K562 (cell line): Measurements from ENCODE around the gene MYL12A. TPM values are rescaled to one million over a fixed set of nuclear protein-coding genes. Genes with fewer than 3 reads are reported as not detected.

ENCODE experiments used
- CHD2 ChIP-seq: IDR thresholded peaks from 2 replicates; pipeline ENCODE4 v1.6.1; 2011; ENCODE audit warnings: low read depth, low read length
- ETV1 ChIP-seq: fragments of 450-650 bp; conservative IDR thresholded peaks from 2 replicates; pipeline ENCODE4 v1.6.1; 2016; ENCODE audit warnings: missing genetic modification characterization, control low read depth, low read depth, missing compliant biosample characterization
- FOXM1 ChIP-seq, 2 experiments: fragments of 450-650 bp in 1 of 2; sonication (generic) in 1 of 2; formaldehyde crosslinking in 1 of 2; IDR thresholded peaks; 2 replicates each; pipeline versions ENCODE4 v1.6.1 to v1.9.0; 2017 to 2022; ENCODE audit warnings: low read depth in 2 of 2, mild to moderate bottlenecking in 2 of 2, missing genetic modification reagents in 1 of 2, moderate library complexity in 1 of 2
- GTF2A2 ChIP-seq: IDR thresholded peaks from 2 replicates; pipeline ENCODE4 v1.6.1; 2016; ENCODE audit warnings: mild to moderate bottlenecking, missing genetic modification characterization, missing compliant biosample characterization
- KAT7 ChIP-seq: sonication (generic); formaldehyde crosslinking; IDR thresholded peaks from 2 replicates; pipeline ENCODE4 v1.8.0; 2022; ENCODE audit warnings: missing genetic modification reagents, mild to moderate bottlenecking, borderline replicate concordance
- NBN ChIP-seq: fragments of 450-650 bp; IDR thresholded peaks from 2 replicates; pipeline ENCODE4 v1.6.1; 2016; ENCODE audit warnings: low read depth, mild to moderate bottlenecking
- NR2C1 ChIP-seq, 2 experiments: fragments of 450-650 bp; IDR thresholded peaks; 2 replicates each; pipeline ENCODE4 v1.6.1; 2017; ENCODE audit warnings: mild to moderate bottlenecking in 2 of 2, antibody characterized with exemption in 1 of 2, inconsistent platforms in 1 of 2, missing compliant biosample characterization in 1 of 2, missing genetic modification characterization in 1 of 2
- RBBP5 ChIP-seq: fragments of 200-600 bp; sonication (generic); IDR thresholded peaks from 2 replicates; pipeline ENCODE4 v1.6.1; 2012; ENCODE audit warnings: borderline replicate concordance, mild to moderate bottlenecking, low read length, control low read depth, inconsistent platforms; ENCODE audit not compliant: insufficient read depth, poor library complexity, severe bottlenecking
- SMARCC2 ChIP-seq: fragments of 450-650 bp; IDR thresholded peaks from 2 replicates; pipeline ENCODE4 v1.6.1; 2017; ENCODE audit warnings: antibody characterized with exemption, moderate library complexity, mild to moderate bottlenecking, low read depth
- TBP ChIP-seq: optimal IDR thresholded peaks from 2 replicates; pipeline ENCODE3; 2011; ENCODE audit warnings: low read depth, low read length, improper control_type of control experiment
- YY1 ChIP-seq, 3 experiments: IDR thresholded peaks; 2 replicates each; pipeline ENCODE4 v1.6.1; 2011; ENCODE audit warnings: low read length in 2 of 3, mild to moderate bottlenecking in 2 of 3, moderate library complexity in 2 of 3, borderline replicate concordance in 1 of 3, control low read depth in 1 of 3, low read depth in 1 of 3; ENCODE audit not compliant: insufficient read depth in 3 of 3, insufficient replicate concordance in 2 of 3, control insufficient read depth in 1 of 3, insufficient read length in 1 of 3; ENCODE audit errors: extremely low read depth in 1 of 3
- polyA plus RNA-seq, 8 experiments: library from polyadenylated mRNA; depleted of rRNA in 4 of 8; stranded (reverse) in 5 of 8; unstranded in 3 of 8; fragments of >200 nt; fragmentation: Nextera tagmentation in 2 of 8; fragmentation: Illumina TruSeq in 1 of 8; extraction: Ambion mirVana in 2 of 8; extraction: Trizol in 1 of 8; gene quantifications; 2 replicates each; pipeline versions ENCODE4 v1.2.1 to v1.2.3, GENCODE V29; 2011 to 2014; ENCODE audit warnings: inconsistent platforms in 1 of 8, missing spikeins in 1 of 8
- total RNA-seq, 7 experiments: library from RNA; depleted of rRNA in 6 of 7; stranded (reverse); fragments of >200 nt in 6 of 7; fragmentation: Illumina TruSeq in 2 of 7; extraction: Trizol in 2 of 7; gene quantifications; 2 replicates each; pipeline versions ENCODE4 v1.2.1 to v1.2.3, GENCODE V29; 2011 to 2021; ENCODE audit warnings: low replicate concordance in 1 of 7
- TF ChIP-seq, protein P1 (sequence below), 2 experiments: fragments of 450-650 bp; IDR thresholded peaks; 2 replicates each; pipeline ENCODE4 v1.6.1; 2018; ENCODE audit warnings: mild to moderate bottlenecking in 2 of 2, low read depth in 1 of 2; ENCODE audit not compliant: partially characterized antibody in 2 of 2
- TF ChIP-seq, protein P2 (sequence below), 2 experiments: fragments of 450-650 bp; IDR thresholded peaks; 2 replicates each; pipeline ENCODE4 v1.6.1; 2016
- TF ChIP-seq, protein P3 (sequence below), 3 experiments: fragments of 200-800 bp in 1 of 3; fragments of 250-450 bp in 1 of 3; fragments of 450-650 bp in 1 of 3; sonication (Bioruptor Pico) in 1 of 3; sonication (Bioruptor generic) in 1 of 3; formaldehyde crosslinking in 1 of 3; IDR thresholded peaks; 2 replicates each; pipeline versions ENCODE4 v1.6.1 to v1.8.0; 2016 to 2022; ENCODE audit warnings: mild to moderate bottlenecking in 2 of 3, missing genetic modification characterization in 2 of 3, missing compliant biosample characterization in 1 of 3, moderate library complexity in 1 of 3

MYL12A gene
- total and polyA plus RNA-seq, 9 of the 15 experiments (the other 6 are each of a cell fraction or from before 2014, with no cell fraction given): 308 to 1,031 (median 559) TPM

DNA sequence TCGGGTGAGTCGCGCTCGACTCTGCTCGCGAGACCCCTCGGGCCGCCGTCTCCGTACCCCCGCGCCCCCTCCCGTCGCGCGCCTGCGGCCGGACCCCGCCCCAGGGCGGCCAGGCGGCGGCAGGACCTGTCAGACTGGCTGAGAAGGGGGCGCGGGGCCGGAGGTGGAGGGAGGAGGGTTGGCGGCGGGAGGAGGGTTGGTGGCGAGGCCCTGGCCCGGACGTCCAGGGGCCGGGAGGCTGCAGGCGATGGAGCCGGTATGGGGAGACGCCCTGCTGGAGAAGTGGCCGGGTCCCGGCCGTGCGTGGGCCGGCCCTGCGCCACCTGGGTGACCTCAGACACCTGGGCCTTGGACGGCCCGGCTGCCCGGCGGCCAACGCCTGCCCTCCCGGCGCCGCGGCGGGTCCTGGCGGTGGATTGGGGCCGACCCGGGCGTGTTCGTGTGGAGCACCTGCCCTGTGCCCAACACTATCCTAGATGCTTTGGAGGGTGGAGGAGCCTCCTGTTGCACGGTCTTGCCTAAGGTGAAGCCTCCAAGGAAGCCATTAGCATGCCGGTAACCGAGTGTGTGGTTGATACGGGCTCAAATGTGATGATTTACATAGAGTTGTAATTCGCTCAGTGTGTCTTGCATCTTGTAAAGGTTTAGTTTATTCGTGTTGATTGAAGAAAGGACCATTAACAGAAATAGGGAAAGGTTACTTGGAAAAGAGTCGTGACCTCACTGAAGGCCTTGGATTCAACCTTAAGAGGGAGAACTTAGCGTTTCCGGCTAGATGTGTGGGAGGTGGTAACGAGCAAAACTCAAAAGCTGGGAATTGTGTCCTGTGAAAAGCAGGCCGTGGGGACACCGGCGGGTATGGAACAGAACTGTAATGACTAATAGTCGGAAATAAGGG, 14.9 kb downstream of the MYL12A start (continued):
- TF ChIP-seq, protein P1, sequence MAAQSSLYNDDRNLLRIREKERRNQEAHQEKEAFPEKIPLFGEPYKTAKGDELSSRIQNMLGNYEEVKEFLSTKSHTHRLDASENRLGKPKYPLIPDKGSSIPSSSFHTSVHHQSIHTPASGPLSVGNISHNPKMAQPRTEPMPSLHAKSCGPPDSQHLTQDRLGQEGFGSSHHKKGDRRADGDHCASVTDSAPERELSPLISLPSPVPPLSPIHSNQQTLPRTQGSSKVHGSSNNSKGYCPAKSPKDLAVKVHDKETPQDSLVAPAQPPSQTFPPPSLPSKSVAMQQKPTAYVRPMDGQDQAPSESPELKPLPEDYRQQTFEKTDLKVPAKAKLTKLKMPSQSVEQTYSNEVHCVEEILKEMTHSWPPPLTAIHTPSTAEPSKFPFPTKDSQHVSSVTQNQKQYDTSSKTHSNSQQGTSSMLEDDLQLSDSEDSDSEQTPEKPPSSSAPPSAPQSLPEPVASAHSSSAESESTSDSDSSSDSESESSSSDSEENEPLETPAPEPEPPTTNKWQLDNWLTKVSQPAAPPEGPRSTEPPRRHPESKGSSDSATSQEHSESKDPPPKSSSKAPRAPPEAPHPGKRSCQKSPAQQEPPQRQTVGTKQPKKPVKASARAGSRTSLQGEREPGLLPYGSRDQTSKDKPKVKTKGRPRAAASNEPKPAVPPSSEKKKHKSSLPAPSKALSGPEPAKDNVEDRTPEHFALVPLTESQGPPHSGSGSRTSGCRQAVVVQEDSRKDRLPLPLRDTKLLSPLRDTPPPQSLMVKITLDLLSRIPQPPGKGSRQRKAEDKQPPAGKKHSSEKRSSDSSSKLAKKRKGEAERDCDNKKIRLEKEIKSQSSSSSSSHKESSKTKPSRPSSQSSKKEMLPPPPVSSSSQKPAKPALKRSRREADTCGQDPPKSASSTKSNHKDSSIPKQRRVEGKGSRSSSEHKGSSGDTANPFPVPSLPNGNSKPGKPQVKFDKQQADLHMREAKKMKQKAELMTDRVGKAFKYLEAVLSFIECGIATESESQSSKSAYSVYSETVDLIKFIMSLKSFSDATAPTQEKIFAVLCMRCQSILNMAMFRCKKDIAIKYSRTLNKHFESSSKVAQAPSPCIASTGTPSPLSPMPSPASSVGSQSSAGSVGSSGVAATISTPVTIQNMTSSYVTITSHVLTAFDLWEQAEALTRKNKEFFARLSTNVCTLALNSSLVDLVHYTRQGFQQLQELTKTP (IDR thresholded peaks at IDR 0.05; ENCODE audit: low read depth in 1 of 2, partially characterized antibody in 2 of 2): no peak
- peak; percentile 78 for TF ChIP-seq CHD2
- TF ChIP-seq SMARCC2: 0 out of 2 replicates have a peak, but pooled peaks have one; percentile 20
- TF ChIP-seq TBP: peak; percentile 29
- TF ChIP-seq GTF2A2 (tag): no peak
- peak in 2 of 3 experiments; percentile 8 to 46 for TF ChIP-seq YY1 (IDR thresholded peaks at IDR 0.05; ENCODE audit: borderline replicate concordance in 1 of 3, control insufficient read depth in 1 of 3, extremely low read depth in 1 of 3, insufficient read depth in 3 of 3, insufficient read length in 1 of 3, insufficient replicate concordance in 2 of 3, low read depth in 1 of 3, low read length in 2 of 3)
- TF ChIP-seq, protein P2, sequence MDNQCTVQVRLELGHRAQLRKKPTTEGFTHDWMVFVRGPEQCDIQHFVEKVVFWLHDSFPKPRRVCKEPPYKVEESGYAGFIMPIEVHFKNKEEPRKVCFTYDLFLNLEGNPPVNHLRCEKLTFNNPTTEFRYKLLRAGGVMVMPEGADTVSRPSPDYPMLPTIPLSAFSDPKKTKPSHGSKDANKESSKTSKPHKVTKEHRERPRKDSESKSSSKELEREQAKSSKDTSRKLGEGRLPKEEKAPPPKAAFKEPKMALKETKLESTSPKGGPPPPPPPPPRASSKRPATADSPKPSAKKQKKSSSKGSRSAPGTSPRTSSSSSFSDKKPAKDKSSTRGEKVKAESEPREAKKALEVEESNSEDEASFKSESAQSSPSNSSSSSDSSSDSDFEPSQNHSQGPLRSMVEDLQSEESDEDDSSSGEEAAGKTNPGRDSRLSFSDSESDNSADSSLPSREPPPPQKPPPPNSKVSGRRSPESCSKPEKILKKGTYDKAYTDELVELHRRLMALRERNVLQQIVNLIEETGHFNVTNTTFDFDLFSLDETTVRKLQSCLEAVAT (IDR thresholded peaks at IDR 0.05): peak; percentile 58 to 64; a peak in 1 of 4 replicates
- TF ChIP-seq KAT7 (CRISPR knock-in tag): peak; percentile 46; the same call in 1 of the 2 replicates
- peak; percentile 77 for TF ChIP-seq ETV1 (tag)
- TF ChIP-seq, protein P3, sequence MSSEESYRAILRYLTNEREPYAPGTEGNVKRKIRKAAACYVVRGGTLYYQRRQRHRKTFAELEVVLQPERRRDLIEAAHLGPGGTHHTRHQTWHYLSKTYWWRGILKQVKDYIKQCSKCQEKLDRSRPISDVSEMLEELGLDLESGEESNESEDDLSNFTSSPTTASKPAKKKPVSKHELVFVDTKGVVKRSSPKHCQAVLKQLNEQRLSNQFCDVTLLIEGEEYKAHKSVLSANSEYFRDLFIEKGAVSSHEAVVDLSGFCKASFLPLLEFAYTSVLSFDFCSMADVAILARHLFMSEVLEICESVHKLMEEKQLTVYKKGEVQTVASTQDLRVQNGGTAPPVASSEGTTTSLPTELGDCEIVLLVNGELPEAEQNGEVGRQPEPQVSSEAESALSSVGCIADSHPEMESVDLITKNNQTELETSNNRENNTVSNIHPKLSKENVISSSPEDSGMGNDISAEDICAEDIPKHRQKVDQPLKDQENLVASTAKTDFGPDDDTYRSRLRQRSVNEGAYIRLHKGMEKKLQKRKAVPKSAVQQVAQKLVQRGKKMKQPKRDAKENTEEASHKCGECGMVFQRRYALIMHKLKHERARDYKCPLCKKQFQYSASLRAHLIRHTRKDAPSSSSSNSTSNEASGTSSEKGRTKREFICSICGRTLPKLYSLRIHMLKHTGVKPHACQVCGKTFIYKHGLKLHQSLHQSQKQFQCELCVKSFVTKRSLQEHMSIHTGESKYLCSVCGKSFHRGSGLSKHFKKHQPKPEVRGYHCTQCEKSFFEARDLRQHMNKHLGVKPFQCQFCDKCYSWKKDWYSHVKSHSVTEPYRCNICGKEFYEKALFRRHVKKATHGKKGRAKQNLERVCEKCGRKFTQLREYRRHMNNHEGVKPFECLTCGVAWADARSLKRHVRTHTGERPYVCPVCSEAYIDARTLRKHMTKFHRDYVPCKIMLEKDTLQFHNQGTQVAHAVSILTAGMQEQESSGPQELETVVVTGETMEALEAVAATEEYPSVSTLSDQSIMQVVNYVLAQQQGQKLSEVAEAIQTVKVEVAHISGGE (CRISPR knock-in tag; IDR thresholded peaks at IDR 0.05): peak in 2 of 3 experiments; percentile 37 to 59; a peak in 2 of 6 replicates
- TF ChIP-seq NBN: peak; percentile 41; the same call in 1 of the 2 replicates
- TF ChIP-seq FOXM1 (IDR thresholded peaks at IDR 0.05; ENCODE audit: low read depth): no peak
- 0 out of 2 replicates have a peak, but pooled peaks have one; percentile 75 for TF ChIP-seq FOXM1 (CRISPR knock-in tag; IDR thresholded peaks at IDR 0.05; ENCODE audit: low read depth)
- no peak for TF ChIP-seq NR2C1 (IDR thresholded peaks at IDR 0.05)
- TF ChIP-seq NR2C1 (tag; IDR thresholded peaks at IDR 0.05): 0 out of 2 replicates have a peak, but pooled peaks have one; percentile 33
- peak; percentile 75 for TF ChIP-seq RBBP5
